Measurements from ENCODE around the gene EPS8L1. TPM values are rescaled to one million over a fixed set of nuclear protein-coding genes. Genes with fewer than 3 reads are reported as not detected.

EPS8L1 gene
- total RNA-seq, 1 experiment from 2014 or later, result 10.2 TPM

DNA sequence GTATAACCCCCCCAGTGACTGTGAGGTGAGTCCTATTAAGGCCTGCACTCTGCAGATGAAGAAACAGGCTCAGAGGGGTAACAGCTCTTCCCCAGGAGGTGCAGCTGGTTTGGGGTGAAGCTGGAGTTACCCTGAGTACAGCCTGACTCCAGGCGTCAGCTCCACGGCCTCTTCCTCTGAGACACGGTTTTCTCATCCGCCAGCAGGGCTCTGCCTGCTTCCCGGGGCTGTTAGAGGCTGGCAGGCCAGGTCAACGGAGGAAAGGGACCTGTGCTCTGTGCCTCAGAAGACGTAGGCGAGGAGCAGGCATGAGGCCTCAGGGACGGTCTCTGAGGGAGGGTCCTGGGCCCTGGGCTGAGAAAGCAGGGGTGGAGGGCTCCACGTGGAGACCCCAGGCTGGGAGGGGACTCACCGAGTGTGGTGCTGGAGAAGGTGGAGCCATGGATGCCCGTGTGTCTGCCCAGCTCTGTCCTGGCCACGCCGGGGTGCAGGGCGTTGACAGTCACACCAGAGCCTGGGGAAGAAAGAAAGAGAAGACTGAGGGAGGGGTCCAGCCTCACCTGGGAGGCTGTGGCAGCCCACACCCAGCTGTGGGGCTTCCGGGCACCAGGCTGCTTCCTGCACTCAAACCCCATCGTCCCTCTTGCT is 28.6 kb upstream of the EPS8L1 start:
- intact Hi-C loops (cut with micrococcal nuclease; ENCODE audit: unreplicated experiment), result no loop called here
- no peaks in the 10 kb centered on the region for H3K9me3 ChIP-seq (ENCODE audit: low read depth, low read length, poor library complexity, severe bottlenecking)
- POLR2A ChIA-PET (ENCODE audit: low non-redundant PET), result interaction anchor here (0.6 kb wide), 1 partner anchor 75 kb away, joined by 3 read pairs; no protein-coding TSS in a partner anchor
- DNase-seq (ENCODE audit: low spot score), result no peak
- H3K4me1 ChIP-seq (ENCODE audit: insufficient read depth, low read length, poor library complexity, severe bottlenecking), result no peaks in the 10 kb centered on the region
- CTCF ChIA-PET, result no interaction called here
- BruUV-seq (replicated peaks), result no TSS peak
- no peaks in the 10 kb centered on the region for H3K27me3 ChIP-seq (replicated peaks; ENCODE audit: insufficient read depth, low read depth, low read length, poor library complexity)
- H3K36me3 ChIP-seq (ENCODE audit: insufficient read depth, low read length, poor library complexity, severe bottlenecking), result peaks cover 42% of the 10 kb centered on the region
- H3K4me3 ChIP-seq (ENCODE audit: low read depth, low read length, poor library complexity, severe bottlenecking), result no peak overlapping the region
- no peak for TF ChIP-seq EZH2 (IDR thresholded peaks at IDR 0.05; ENCODE audit: borderline replicate concordance, low read depth, low read length, poor library complexity, severe bottlenecking)
- TF ChIP-seq, protein P1, sequence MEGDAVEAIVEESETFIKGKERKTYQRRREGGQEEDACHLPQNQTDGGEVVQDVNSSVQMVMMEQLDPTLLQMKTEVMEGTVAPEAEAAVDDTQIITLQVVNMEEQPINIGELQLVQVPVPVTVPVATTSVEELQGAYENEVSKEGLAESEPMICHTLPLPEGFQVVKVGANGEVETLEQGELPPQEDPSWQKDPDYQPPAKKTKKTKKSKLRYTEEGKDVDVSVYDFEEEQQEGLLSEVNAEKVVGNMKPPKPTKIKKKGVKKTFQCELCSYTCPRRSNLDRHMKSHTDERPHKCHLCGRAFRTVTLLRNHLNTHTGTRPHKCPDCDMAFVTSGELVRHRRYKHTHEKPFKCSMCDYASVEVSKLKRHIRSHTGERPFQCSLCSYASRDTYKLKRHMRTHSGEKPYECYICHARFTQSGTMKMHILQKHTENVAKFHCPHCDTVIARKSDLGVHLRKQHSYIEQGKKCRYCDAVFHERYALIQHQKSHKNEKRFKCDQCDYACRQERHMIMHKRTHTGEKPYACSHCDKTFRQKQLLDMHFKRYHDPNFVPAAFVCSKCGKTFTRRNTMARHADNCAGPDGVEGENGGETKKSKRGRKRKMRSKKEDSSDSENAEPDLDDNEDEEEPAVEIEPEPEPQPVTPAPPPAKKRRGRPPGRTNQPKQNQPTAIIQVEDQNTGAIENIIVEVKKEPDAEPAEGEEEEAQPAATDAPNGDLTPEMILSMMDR (conservative IDR thresholded peaks at IDR 0.05; ENCODE audit: low read depth, low read length), result no peak
- no peak overlapping the region for H3K27ac ChIP-seq (ENCODE audit: low read depth, low read length, poor library complexity, severe bottlenecking)

DNA sequence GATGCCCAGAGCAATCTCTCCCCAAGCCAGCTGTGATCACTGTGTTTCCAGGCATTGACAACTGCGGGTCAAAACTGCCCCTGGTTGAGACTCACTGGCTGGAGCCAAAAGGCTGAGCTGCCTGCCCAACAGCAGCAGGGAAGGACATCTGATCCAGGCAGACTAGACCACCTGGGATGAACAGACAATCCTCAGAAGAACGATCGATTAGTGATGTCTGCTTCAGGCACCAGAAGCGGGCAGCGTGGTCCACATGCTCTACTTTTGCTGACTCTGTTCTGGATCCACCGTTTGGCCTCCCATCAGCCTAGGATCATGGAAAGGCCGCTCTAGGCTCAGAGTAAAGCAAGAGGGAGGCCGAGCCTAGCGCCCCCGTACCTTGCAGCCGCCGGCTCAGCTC is 27.7 kb upstream of the EPS8L1 start:
- no peak overlapping the region for H3K4me3 ChIP-seq (ENCODE audit: low read depth, low read length, poor library complexity, severe bottlenecking)
- BruUV-seq (replicated peaks), result no TSS peak
- CTCF ChIA-PET, result no interaction called here
- TF ChIP-seq, protein P1 (conservative IDR thresholded peaks at IDR 0.05; ENCODE audit: low read depth, low read length), result no peak
- TF ChIP-seq EZH2 (IDR thresholded peaks at IDR 0.05; ENCODE audit: borderline replicate concordance, low read depth, low read length, poor library complexity, severe bottlenecking), result no peak
- no peaks in the 10 kb centered on the region for H3K4me1 ChIP-seq (ENCODE audit: insufficient read depth, low read length, poor library complexity, severe bottlenecking)
- DNase-seq (ENCODE audit: low spot score), result no peak
- no peaks in the 10 kb centered on the region for H3K27me3 ChIP-seq (replicated peaks; ENCODE audit: insufficient read depth, low read depth, low read length, poor library complexity)
- no peak overlapping the region for H3K27ac ChIP-seq (ENCODE audit: low read depth, low read length, poor library complexity, severe bottlenecking)
- intact Hi-C loops (cut with micrococcal nuclease; ENCODE audit: unreplicated experiment), result no loop called here
- H3K9me3 ChIP-seq (ENCODE audit: low read depth, low read length, poor library complexity, severe bottlenecking), result no peaks in the 10 kb centered on the region
- peaks cover 42% of the 10 kb centered on the region for H3K36me3 ChIP-seq (ENCODE audit: insufficient read depth, low read length, poor library complexity, severe bottlenecking)
- POLR2A ChIA-PET (ENCODE audit: low non-redundant PET), result no interaction called here

DNA sequence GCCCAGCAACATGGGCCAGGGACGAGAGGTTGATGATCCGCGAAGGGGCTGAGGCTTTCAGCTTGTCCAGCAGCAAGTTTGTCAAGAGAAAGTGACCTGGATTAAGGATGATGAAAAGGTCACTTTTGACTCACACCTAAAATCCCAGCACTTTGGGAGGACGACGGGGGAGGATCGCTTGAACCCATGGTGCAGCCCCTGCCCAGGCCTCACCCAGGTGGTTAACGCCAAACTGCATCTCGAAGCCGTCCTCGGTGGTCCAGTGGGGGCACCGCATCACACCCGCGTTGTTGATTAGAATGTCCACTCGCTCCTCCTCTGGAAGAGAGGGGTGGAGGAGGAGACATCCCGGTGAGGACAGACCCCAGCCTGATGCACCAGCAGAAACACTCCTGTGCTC is 27.2 kb upstream of the EPS8L1 start:
- H3K4me3 ChIP-seq (ENCODE audit: low read depth, low read length, poor library complexity, severe bottlenecking), result no peak overlapping the region
- peaks cover 42% of the 10 kb centered on the region for H3K36me3 ChIP-seq (ENCODE audit: insufficient read depth, low read length, poor library complexity, severe bottlenecking)
- H3K4me1 ChIP-seq (ENCODE audit: insufficient read depth, low read length, poor library complexity, severe bottlenecking), result no peaks in the 10 kb centered on the region
- no peak overlapping the region for H3K27ac ChIP-seq (ENCODE audit: low read depth, low read length, poor library complexity, severe bottlenecking)
- CTCF ChIA-PET, result no interaction called here
- TF ChIP-seq EZH2 (IDR thresholded peaks at IDR 0.05; ENCODE audit: borderline replicate concordance, low read depth, low read length, poor library complexity, severe bottlenecking), result no peak
- TF ChIP-seq, protein P1 (conservative IDR thresholded peaks at IDR 0.05; ENCODE audit: low read depth, low read length), result no peak
- no peaks in the 10 kb centered on the region for H3K27me3 ChIP-seq (replicated peaks; ENCODE audit: insufficient read depth, low read depth, low read length, poor library complexity)
- DNase-seq (ENCODE audit: low spot score), result no peak
- BruUV-seq (replicated peaks), result no TSS peak
- no peaks in the 10 kb centered on the region for H3K9me3 ChIP-seq (ENCODE audit: low read depth, low read length, poor library complexity, severe bottlenecking)
- POLR2A ChIA-PET (ENCODE audit: low non-redundant PET), result no interaction called here
- intact Hi-C loops (cut with micrococcal nuclease; ENCODE audit: unreplicated experiment), result no loop called here
